ENCODE measurements around the gene CDH11. TPM values are rescaled to one million over a fixed set of nuclear protein-coding genes. Genes with fewer than 3 reads are reported as not detected.

The CDH11 gene
- total RNA-seq, 1 donor from 2014 or later: 145 TPM

- H3K4me1 ChIP-seq: no peaks in the 10 kb centered on the region
- no peak overlapping the region for H3K4me3 ChIP-seq
- H3K27ac ChIP-seq: no peak overlapping the region
- H3K27me3 ChIP-seq: no peaks in the 10 kb centered on the region
- no peaks in the 10 kb centered on the region for H3K9me3 ChIP-seq
- no peaks in the 10 kb centered on the region for H3K36me3 ChIP-seq
- intact Hi-C loops (cut with DNase I): no loop called here
- no peak for TF ChIP-seq CTCF (IDR thresholded peaks at IDR 0.05)
- no peak for DNase-seq (ENCODE audit: low spot score in 2 of 2)
Observed at GRCh38 chr16:65062736-65063583, 58.9 kb downstream of the CDH11 start.

- H3K27me3 ChIP-seq: no peaks in the 10 kb centered on the region
- H3K4me3 ChIP-seq: no peak overlapping the region
- DNase-seq (ENCODE audit: low spot score in 2 of 2): no peak
- TF ChIP-seq CTCF (IDR thresholded peaks at IDR 0.05): no peak
- H3K4me1 ChIP-seq: no peaks in the 10 kb centered on the region
- intact Hi-C loops (cut with DNase I): no loop called here
- no peaks in the 10 kb centered on the region for H3K36me3 ChIP-seq
- no peaks in the 10 kb centered on the region for H3K9me3 ChIP-seq
- no peak overlapping the region for H3K27ac ChIP-seq
Observed at GRCh38 chr16:65061935-65062518, 59.8 kb downstream of the CDH11 start.

GRCh38 chr16:65061263-65061662 lies 60.6 kb downstream of the CDH11 start:
- H3K4me1 ChIP-seq: no peaks in the 10 kb centered on the region
- H3K27me3 ChIP-seq: no peaks in the 10 kb centered on the region
- H3K9me3 ChIP-seq: no peaks in the 10 kb centered on the region
- H3K4me3 ChIP-seq: no peak overlapping the region
- no peak for TF ChIP-seq CTCF (IDR thresholded peaks at IDR 0.05)
- H3K36me3 ChIP-seq: no peaks in the 10 kb centered on the region
- no peak for DNase-seq (ENCODE audit: low spot score in 2 of 2)
- intact Hi-C loops (cut with DNase I): no loop called here
- no peak overlapping the region for H3K27ac ChIP-seq

GRCh38 chr16:65059406-65059980 lies 62.4 kb downstream of the CDH11 start:
- no peak overlapping the region for H3K27ac ChIP-seq
- intact Hi-C loops (cut with DNase I): no loop called here
- H3K9me3 ChIP-seq: no peaks in the 10 kb centered on the region
- H3K36me3 ChIP-seq: no peaks in the 10 kb centered on the region
- no peak overlapping the region for H3K4me3 ChIP-seq
- TF ChIP-seq CTCF (IDR thresholded peaks at IDR 0.05): no peak
- DNase-seq (ENCODE audit: low spot score in 2 of 2): no peak
- no peaks in the 10 kb centered on the region for H3K4me1 ChIP-seq
- no peaks in the 10 kb centered on the region for H3K27me3 ChIP-seq

- DNase-seq (ENCODE audit: low spot score in 2 of 2): no peak
- Histone ChIP-seq H3K4me1 (no peaks in the 10 kb centered on the region), H3K9me3 (no peaks in the 10 kb centered on the region), H3K27me3 (no peaks in the 10 kb centered on the region), H3K4me3 (no peak overlapping the region), H3K27ac (no peak overlapping the region), H3K36me3 (peaks cover 0 to 11% of the 10 kb centered on the region in 2 donors)
- intact Hi-C loops (cut with DNase I): no loop called here
- no peak for TF ChIP-seq CTCF (IDR thresholded peaks at IDR 0.05)
Observed at GRCh38 chr16:65057184-65057583, 64.7 kb downstream of the CDH11 start.
